ENCODE data around the gene IGSF22. TPM values are rescaled to one million over a fixed set of nuclear protein-coding genes. Genes with fewer than 3 reads are reported as not detected.

IGSF22 gene
- total and polyA plus RNA-seq, 4 experiments from 2014 or later: 4.6 to 8.0 (median 5.6) TPM

- intact Hi-C loops (cut with micrococcal nuclease): no loop called here
- POLR2A ChIA-PET (ENCODE audit: partially characterized antibody): no interaction called here
- Histone ChIP-seq H3K27ac (ENCODE audit: low read depth, low read length) (no peak overlapping the region), H3K27me3 (ENCODE audit: insufficient read depth, low read length) (no peaks in the 10 kb centered on the region), H3K36me3 (ENCODE audit: insufficient read depth, low read length) (no peaks in the 10 kb centered on the region), H3K4me3 (ENCODE audit: low read length in 2 of 2) (no peak overlapping the region), H3K9me3 (ENCODE audit: control insufficient read depth in 1 of 2, low read length in 2 of 2) (no peaks in the 10 kb centered on the region), H3K4me1 (ENCODE audit: insufficient read depth, low read length) (peaks cover 23% of the 10 kb centered on the region)
- H3K9me3 Mint-ChIP-seq: no peaks in the 10 kb centered on the region
- H3K4me1 Mint-ChIP-seq: peaks cover 18 to 45% (median 32%) of the 10 kb centered on the region in 4 donors
- CTCF ChIA-PET (ENCODE audit: partially characterized antibody): interaction anchor here (5.8 kb wide), 1 partner anchor 18 kb away, joined by 42 read pairs; no protein-coding TSS in a partner anchor
- H3K27ac Mint-ChIP-seq: peak overlapping the region in 2 of 7 donors; percentile 5 to 57
- no peaks in the 10 kb centered on the region for H3K27me3 Mint-ChIP-seq
- peak overlapping the region in 2 of 8 donors; percentile 14 to 39 for H3K4me3 Mint-ChIP-seq
- no peak for DNase-seq
- peaks cover 3% of the 10 kb centered on the region in 2 donors for H3K36me3 Mint-ChIP-seq
Measured at GRCh38 chr11:18703001-18703763, 22.8 kb downstream of the IGSF22 start.

- peaks cover 2 to 3% of the 10 kb centered on the region in 2 donors for H3K36me3 Mint-ChIP-seq
- H3K4me1 Mint-ChIP-seq: peaks cover 17 to 44% (median 31%) of the 10 kb centered on the region in 4 donors
- no peak overlapping the region for H3K4me3 ChIP-seq (ENCODE audit: low read length in 2 of 2)
- no peaks in the 10 kb centered on the region for H3K36me3 ChIP-seq (ENCODE audit: insufficient read depth, low read length)
- H3K9me3 Mint-ChIP-seq: no peaks in the 10 kb centered on the region
- POLR2A ChIA-PET (ENCODE audit: partially characterized antibody): interaction anchor here (1.1 kb wide), 1 partner anchor 19 kb away, joined by 5 read pairs; no protein-coding TSS in a partner anchor
- no peaks in the 10 kb centered on the region for H3K27me3 Mint-ChIP-seq
- no peaks in the 10 kb centered on the region for H3K27me3 ChIP-seq (ENCODE audit: insufficient read depth, low read length)
- peaks cover 24% of the 10 kb centered on the region for H3K4me1 ChIP-seq (ENCODE audit: insufficient read depth, low read length)
- no peak overlapping the region for H3K4me3 Mint-ChIP-seq
- intact Hi-C loops (cut with micrococcal nuclease): no loop called here
- CTCF ChIA-PET (ENCODE audit: partially characterized antibody): interaction anchor here (1.4 to 5.8 kb wide), 2 partner anchors 20 to 26 kb away, joined by 4 to 42 read pairs; no protein-coding TSS in a partner anchor
- H3K9me3 ChIP-seq (ENCODE audit: control insufficient read depth in 1 of 2, low read length in 2 of 2): no peaks in the 10 kb centered on the region
- H3K27ac ChIP-seq (ENCODE audit: low read depth, low read length): no peak overlapping the region
- no peak for DNase-seq
- H3K27ac Mint-ChIP-seq: peak overlapping the region in 2 of 7 donors; percentile 32 to 81
Measured at GRCh38 chr11:18701614-18702216, 24.3 kb downstream of the IGSF22 start.

GRCh38 chr11:18700872-18701271, 25.1 kb downstream of the IGSF22 start:
- ChIA-PET CTCF (ENCODE audit: partially characterized antibody) (interaction anchor here (5.8 kb wide), 1 partner anchor 21 kb away, joined by 42 read pairs; no protein-coding TSS in a partner anchor), POLR2A (ENCODE audit: partially characterized antibody) (no interaction called here)
- no peaks in the 10 kb centered on the region for H3K27me3 ChIP-seq (ENCODE audit: insufficient read depth, low read length)
- Mint-ChIP-seq H3K4me3 (peak overlapping the region in 5 of 8 donors; percentile 1 to 57 (median 48)), H3K9me3 (no peaks in the 10 kb centered on the region), H3K27ac (no peak overlapping the region), H3K4me1 (peaks cover 14 to 40% (median 26%) of the 10 kb centered on the region in 4 donors), H3K27me3 (no peaks in the 10 kb centered on the region), H3K36me3 (peaks cover 0 to 3% of the 10 kb centered on the region in 2 donors)
- intact Hi-C loops (cut with micrococcal nuclease): no loop called here
- H3K36me3 ChIP-seq (ENCODE audit: insufficient read depth, low read length): no peaks in the 10 kb centered on the region
- DNase-seq: no peak
- H3K9me3 ChIP-seq (ENCODE audit: control insufficient read depth in 1 of 2, low read length in 2 of 2): no peaks in the 10 kb centered on the region
- H3K4me3 ChIP-seq (ENCODE audit: low read length in 2 of 2): no peak overlapping the region
- no peak overlapping the region for H3K27ac ChIP-seq (ENCODE audit: low read depth, low read length)
- peaks cover 23% of the 10 kb centered on the region for H3K4me1 ChIP-seq (ENCODE audit: insufficient read depth, low read length)

GRCh38 chr11:18700375-18700774, 25.6 kb downstream of the IGSF22 start:
- Histone ChIP-seq H3K27me3 (ENCODE audit: insufficient read depth, low read length) (no peaks in the 10 kb centered on the region), H3K27ac (ENCODE audit: low read depth, low read length) (no peak overlapping the region), H3K4me1 (ENCODE audit: insufficient read depth, low read length) (peaks cover 18% of the 10 kb centered on the region), H3K9me3 (ENCODE audit: control insufficient read depth in 1 of 2, low read length in 2 of 2) (no peaks in the 10 kb centered on the region), H3K36me3 (ENCODE audit: insufficient read depth, low read length) (no peaks in the 10 kb centered on the region), H3K4me3 (ENCODE audit: low read length in 2 of 2) (no peak overlapping the region)
- peaks cover 0 to 3% of the 10 kb centered on the region in 2 donors for H3K36me3 Mint-ChIP-seq
- ChIA-PET POLR2A (ENCODE audit: partially characterized antibody) (no interaction called here), CTCF (ENCODE audit: partially characterized antibody) (interaction anchor here (1.3 to 1.5 kb wide), 2 partner anchors 22 to 31 kb away, joined by 5 to 7 read pairs; no protein-coding TSS in a partner anchor)
- no peaks in the 10 kb centered on the region for H3K9me3 Mint-ChIP-seq
- peak overlapping the region; percentile 79 to 88 (median 82) for H3K4me3 Mint-ChIP-seq
- intact Hi-C loops (cut with micrococcal nuclease): no loop called here
- no peak for DNase-seq
- no peaks in the 10 kb centered on the region for H3K27me3 Mint-ChIP-seq
- H3K27ac Mint-ChIP-seq: peak overlapping the region in 4 of 7 donors; percentile 6 to 91 (median 71)
- H3K4me1 Mint-ChIP-seq: peaks cover 13 to 36% (median 22%) of the 10 kb centered on the region in 4 donors

GRCh38 chr11:18699848-18700261, 26.1 kb downstream of the IGSF22 start:
- H3K27me3 ChIP-seq (ENCODE audit: insufficient read depth, low read length): no peaks in the 10 kb centered on the region
- H3K36me3 ChIP-seq (ENCODE audit: insufficient read depth, low read length): no peaks in the 10 kb centered on the region
- no peak for DNase-seq
- Mint-ChIP-seq H3K36me3 (peaks cover 0 to 3% of the 10 kb centered on the region in 2 donors), H3K4me1 (peaks cover 11 to 30% (median 18%) of the 10 kb centered on the region in 4 donors), H3K9me3 (no peaks in the 10 kb centered on the region), H3K27ac (peak overlapping the region; percentile 6 to 91 (median 75)), H3K27me3 (no peaks in the 10 kb centered on the region), H3K4me3 (peak overlapping the region; percentile 79 to 88 (median 82))
- no peak overlapping the region for H3K4me3 ChIP-seq (ENCODE audit: low read length in 2 of 2)
- H3K9me3 ChIP-seq (ENCODE audit: control insufficient read depth in 1 of 2, low read length in 2 of 2): no peaks in the 10 kb centered on the region
- peaks cover 15% of the 10 kb centered on the region for H3K4me1 ChIP-seq (ENCODE audit: insufficient read depth, low read length)
- POLR2A ChIA-PET (ENCODE audit: partially characterized antibody): no interaction called here
- CTCF ChIA-PET (ENCODE audit: partially characterized antibody): interaction anchor here (1.3 to 2.0 kb wide), 3 partner anchors 20 to 31 kb away, joined by 5 to 7 read pairs (median 6); no protein-coding TSS in a partner anchor
- intact Hi-C loops (cut with micrococcal nuclease): loop anchor here (2.0 to 5.0 kb wide), 3 partner anchors 21 to 113 kb away; partner anchors contain the start of genes SPTY2D1 and UEVLD
- H3K27ac ChIP-seq (ENCODE audit: low read depth, low read length): no peak overlapping the region

- no peaks in the 10 kb centered on the region for H3K27me3 Mint-ChIP-seq
- CTCF ChIA-PET (ENCODE audit: partially characterized antibody): interaction anchor here (1.3 to 2.0 kb wide), 3 partner anchors 21 to 32 kb away, joined by 5 to 7 read pairs (median 6); no protein-coding TSS in a partner anchor
Measured at GRCh38 chr11:18699269-18699596, 26.8 kb downstream of the IGSF22 start.

More at GRCh38 chr11:18699269-18699596, 26.8 kb downstream of the IGSF22 start:
- H3K4me1 ChIP-seq (ENCODE audit: insufficient read depth, low read length): peaks cover 15% of the 10 kb centered on the region
- H3K4me1 Mint-ChIP-seq: peaks cover 10 to 25% (median 17%) of the 10 kb centered on the region in 4 donors
- H3K27ac Mint-ChIP-seq: peak overlapping the region; percentile 6 to 89 (median 75)
- intact Hi-C loops (cut with micrococcal nuclease): loop anchor here (2.0 to 5.0 kb wide), 3 partner anchors 22 to 112 kb away; partner anchors contain the start of genes SPTY2D1 and UEVLD
- H3K36me3 ChIP-seq (ENCODE audit: insufficient read depth, low read length): no peaks in the 10 kb centered on the region
- H3K9me3 Mint-ChIP-seq: no peaks in the 10 kb centered on the region
- H3K9me3 ChIP-seq (ENCODE audit: control insufficient read depth in 1 of 2, low read length in 2 of 2): no peaks in the 10 kb centered on the region
- DNase-seq: no peak
- no peaks in the 10 kb centered on the region for H3K27me3 ChIP-seq (ENCODE audit: insufficient read depth, low read length)
- H3K27ac ChIP-seq (ENCODE audit: low read depth, low read length): peak overlapping the region; percentile 63
- POLR2A ChIA-PET (ENCODE audit: partially characterized antibody): interaction anchor here (0.9 to 2.0 kb wide), 3 partner anchors 27 to 305 kb away, joined by 4 to 14 read pairs (median 12); partner anchors contain the start of genes LDHA and SPTY2D1
- H3K36me3 Mint-ChIP-seq: peaks cover 0 to 3% of the 10 kb centered on the region in 2 donors
- peak overlapping the region in 1 of 2 donors; percentile 64 for H3K4me3 ChIP-seq (ENCODE audit: low read length in 2 of 2)
- H3K4me3 Mint-ChIP-seq: peak overlapping the region; percentile 79 to 88 (median 82)

Data from CD4-positive, alpha-beta memory T cell (primary cell).